Measurements from ENCODE around the gene TMEM132E. TPM values are rescaled to one million over a fixed set of nuclear protein-coding genes. Genes with fewer than 3 reads are reported as not detected.

Gene TMEM132E
- total and polyA plus RNA-seq, 2 experiments from 2014 or later, result 0.27 to 0.98 TPM

- no peak overlapping the region for H3K4me3 ChIP-seq
- WGBS (ENCODE audit: low lambda C conversion rate, missing lambda C conversion rate), result 30% methylated on average over 2 of the region's 2 CpGs
- TF ChIP-seq EZH2phosphoT487 (IDR thresholded peaks at IDR 0.05; ENCODE audit: low read depth, severe bottlenecking, unreplicated experiment) (no peak), EZH2 (IDR thresholded peaks at IDR 0.05; ENCODE audit: borderline replicate concordance) (no peak)
- TF ChIP-seq, protein P1, sequence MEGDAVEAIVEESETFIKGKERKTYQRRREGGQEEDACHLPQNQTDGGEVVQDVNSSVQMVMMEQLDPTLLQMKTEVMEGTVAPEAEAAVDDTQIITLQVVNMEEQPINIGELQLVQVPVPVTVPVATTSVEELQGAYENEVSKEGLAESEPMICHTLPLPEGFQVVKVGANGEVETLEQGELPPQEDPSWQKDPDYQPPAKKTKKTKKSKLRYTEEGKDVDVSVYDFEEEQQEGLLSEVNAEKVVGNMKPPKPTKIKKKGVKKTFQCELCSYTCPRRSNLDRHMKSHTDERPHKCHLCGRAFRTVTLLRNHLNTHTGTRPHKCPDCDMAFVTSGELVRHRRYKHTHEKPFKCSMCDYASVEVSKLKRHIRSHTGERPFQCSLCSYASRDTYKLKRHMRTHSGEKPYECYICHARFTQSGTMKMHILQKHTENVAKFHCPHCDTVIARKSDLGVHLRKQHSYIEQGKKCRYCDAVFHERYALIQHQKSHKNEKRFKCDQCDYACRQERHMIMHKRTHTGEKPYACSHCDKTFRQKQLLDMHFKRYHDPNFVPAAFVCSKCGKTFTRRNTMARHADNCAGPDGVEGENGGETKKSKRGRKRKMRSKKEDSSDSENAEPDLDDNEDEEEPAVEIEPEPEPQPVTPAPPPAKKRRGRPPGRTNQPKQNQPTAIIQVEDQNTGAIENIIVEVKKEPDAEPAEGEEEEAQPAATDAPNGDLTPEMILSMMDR (IDR thresholded peaks at IDR 0.05; ENCODE audit: poor library complexity), result no peak
- DNase-seq (ENCODE audit: low spot score), result no peak
- H3K9me2 ChIP-seq (replicated peaks; ENCODE audit: insufficient read depth), result no peaks in the 10 kb centered on the region
- no peaks in the 10 kb centered on the region for H3K79me2 ChIP-seq
- H3K4me1 ChIP-seq (ENCODE audit: insufficient read depth), result peaks cover 5% of the 10 kb centered on the region
- H4K20me1 ChIP-seq (ENCODE audit: insufficient read depth, poor library complexity, severe bottlenecking), result no peaks in the 10 kb centered on the region
- H3K9me3 ChIP-seq (ENCODE audit: low read depth), result no peaks in the 10 kb centered on the region
- no peak overlapping the region for H3K27ac ChIP-seq
- no peak overlapping the region for H2AFZ ChIP-seq
- H3K36me3 ChIP-seq (replicated peaks; ENCODE audit: insufficient read depth, low read depth), result no peaks in the 10 kb centered on the region
- H3K4me2 ChIP-seq, result no peak overlapping the region
- peaks cover 39% of the 10 kb centered on the region for H3K27me3 ChIP-seq
Observed at GRCh38 chr17:34570506-34570905, 8.9 kb upstream of the TMEM132E start.

DNA sequence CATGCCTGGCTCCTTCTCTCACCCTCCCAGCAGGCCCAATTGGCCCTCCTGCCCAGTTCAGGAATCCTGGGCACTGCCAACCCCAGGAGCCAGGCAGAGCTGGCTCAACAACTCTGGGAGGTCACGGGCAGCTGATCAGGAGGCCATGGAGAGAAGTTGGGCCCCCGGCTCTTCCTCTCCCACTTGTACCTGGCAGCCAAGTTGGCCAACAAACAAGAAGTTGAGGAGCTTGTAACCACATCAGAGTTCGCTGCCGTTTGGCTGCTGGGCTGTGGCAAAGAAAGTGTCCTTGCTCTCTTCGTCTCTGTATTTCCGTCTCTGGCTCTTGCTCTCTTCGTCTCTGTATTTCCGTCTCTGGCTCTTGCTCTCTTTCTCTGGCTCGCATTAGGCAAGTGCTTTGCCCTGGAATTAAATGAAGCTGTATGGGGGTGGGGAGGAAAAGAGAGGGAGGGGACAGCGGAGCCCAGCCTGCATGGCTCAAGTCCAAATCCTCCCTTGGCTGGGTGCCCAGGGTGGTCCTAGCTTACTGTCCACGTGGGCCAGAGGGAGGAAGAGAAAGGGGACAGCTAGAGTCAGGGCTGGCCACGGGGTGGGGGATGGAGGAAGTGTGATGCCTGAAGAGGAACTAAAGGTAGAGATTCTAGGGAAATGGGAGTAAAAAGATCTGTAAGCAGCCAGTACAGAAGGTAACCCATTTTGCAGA, 7.8 kb upstream of the TMEM132E start:
- Histone ChIP-seq H3K4me2 (no peak overlapping the region), H3K79me2 (no peaks in the 10 kb centered on the region), H3K4me1 (ENCODE audit: insufficient read depth) (peaks cover 5% of the 10 kb centered on the region), H3K27ac (no peak overlapping the region), H4K20me1 (ENCODE audit: insufficient read depth, poor library complexity, severe bottlenecking) (no peaks in the 10 kb centered on the region), H2AFZ (no peak overlapping the region), H3K4me3 (no peak overlapping the region), H3K9me3 (ENCODE audit: low read depth) (no peaks in the 10 kb centered on the region), H3K9me2 (replicated peaks; ENCODE audit: insufficient read depth) (no peaks in the 10 kb centered on the region), H3K36me3 (replicated peaks; ENCODE audit: insufficient read depth, low read depth) (no peaks in the 10 kb centered on the region), H3K27me3 (peaks cover 44% of the 10 kb centered on the region)
- TF ChIP-seq EZH2 (IDR thresholded peaks at IDR 0.05; ENCODE audit: borderline replicate concordance), result no peak
- TF ChIP-seq EZH2phosphoT487 (IDR thresholded peaks at IDR 0.05; ENCODE audit: low read depth, severe bottlenecking, unreplicated experiment), result no peak
- TF ChIP-seq, protein P1 (IDR thresholded peaks at IDR 0.05; ENCODE audit: poor library complexity), result no peak
- DNase-seq (ENCODE audit: low spot score), result no peak
- 69% methylated on average over 12 of the region's 12 CpGs for WGBS (ENCODE audit: low lambda C conversion rate, missing lambda C conversion rate)

GRCh38 chr17:34572483-34572882, 6.9 kb upstream of the TMEM132E start:
- Histone ChIP-seq H2AFZ (no peak overlapping the region), H3K79me2 (no peaks in the 10 kb centered on the region), H3K4me2 (no peak overlapping the region), H3K27me3 (peaks cover 54% of the 10 kb centered on the region), H3K36me3 (replicated peaks; ENCODE audit: insufficient read depth, low read depth) (no peaks in the 10 kb centered on the region), H3K27ac (no peak overlapping the region), H3K9me3 (ENCODE audit: low read depth) (no peaks in the 10 kb centered on the region), H3K4me3 (no peak overlapping the region), H3K4me1 (ENCODE audit: insufficient read depth) (peaks cover 5% of the 10 kb centered on the region), H3K9me2 (replicated peaks; ENCODE audit: insufficient read depth) (no peaks in the 10 kb centered on the region), H4K20me1 (ENCODE audit: insufficient read depth, poor library complexity, severe bottlenecking) (no peaks in the 10 kb centered on the region)
- 71% methylated on average over 1 of the region's 1 CpG for WGBS (ENCODE audit: low lambda C conversion rate, missing lambda C conversion rate)
- TF ChIP-seq EZH2 (IDR thresholded peaks at IDR 0.05; ENCODE audit: borderline replicate concordance) (no peak), EZH2phosphoT487 (IDR thresholded peaks at IDR 0.05; ENCODE audit: low read depth, severe bottlenecking, unreplicated experiment) (no peak)
- TF ChIP-seq, protein P1 (IDR thresholded peaks at IDR 0.05; ENCODE audit: poor library complexity), result no peak
- DNase-seq (ENCODE audit: low spot score), result no peak
